Activated CD4-positive, CD25-positive, alpha-beta regulatory T cell (primary cell): ENCODE results near the gene POMGNT1.

Experiments
- DNase-seq, 4 experiments: peaks; one replicate each; lab custom pipeline; 2025; lab: John Stamatoyannopoulos, UW

Gene POMGNT1

GRCh38 chr1:46157916-46158311 lies 40.3 kb downstream of the POMGNT1 start:
- DNase-seq, result no peak

- no peak for DNase-seq
Measured at GRCh38 chr1:46153732-46154131, 44.5 kb downstream of the POMGNT1 start.

GRCh38 chr1:46153228-46153627 lies 45.0 kb downstream of the POMGNT1 start:
- DNase-seq, result no peak

GRCh38 chr1:46152016-46152415 lies 46.2 kb downstream of the POMGNT1 start:
- DNase-seq, result no peak

- DNase-seq, result no peak
Measured at GRCh38 chr1:46150085-46150484, 48.1 kb downstream of the POMGNT1 start.

GRCh38 chr1:46148318-46148717 lies 49.9 kb downstream of the POMGNT1 start:
- DNase-seq, result no peak
